SK-N-SH (cell line): ENCODE measurements around the gene SIPA1. TPM values are rescaled to one million over a fixed set of nuclear protein-coding genes. Genes with fewer than 3 reads are reported as not detected.

Experiments used
- CTCF ChIA-PET: fragments of 300-600, 350-600 bp; formaldehyde crosslinking; extraction: SDS; loops from one replicate; lab custom pipeline; 2021; lab: Yijun Ruan, JAX
- POLR2A ChIA-PET: fragments of 350-600 bp; sonication (Branson Sonifier 250); formaldehyde crosslinking; extraction: SDS; loops from one replicate; lab custom pipeline; 2020; ENCODE audit warnings: antibody characterized with exemption, inconsistent platforms; lab: Yijun Ruan, JAX
- DNase-seq: peaks from one replicate; pipeline ENCODE4 v3.0.0; 2012
- H2AFZ ChIP-seq: fragments of 200-600 bp; sonication (generic); 2 replicates; pipeline ENCODE4 v1.8.1; 2016; ENCODE audit warnings: antibody characterized with exemption, mild to moderate bottlenecking, low read depth
- H3F3A ChIP-seq: fragments of 200-600 bp; sonication (generic); replicated peaks from 2 replicates; pipeline ENCODE3; 2016; ENCODE audit warnings: antibody characterized with exemption, mild to moderate bottlenecking; ENCODE audit not compliant: insufficient read depth
- H3K27ac ChIP-seq, 2 experiments: fragments of 200-500 bp in 1 of 2; fragments of 200-600 bp in 1 of 2; sonication (Bioruptor generic) in 1 of 2; sonication (generic), shearing (Covaris generic) in 1 of 2; 2 replicates each; pipeline versions ENCODE4 v1.5.1 to v1.6.1; 2014 to 2016; ENCODE audit warnings: low read depth in 2 of 2, inconsistent platforms in 1 of 2, low read length in 1 of 2, mild to moderate bottlenecking in 1 of 2, mixed read lengths in 1 of 2
- H3K27me3 ChIP-seq: fragments of 200-600 bp; sonication (generic), shearing (Covaris generic); 2 replicates; pipeline ENCODE4 v1.6.1; 2016; ENCODE audit warnings: mixed run types; ENCODE audit not compliant: insufficient read depth
- H3K36me3 ChIP-seq, 2 experiments: fragments of 200-500 bp in 1 of 2; fragments of 200-600 bp in 1 of 2; sonication (Bioruptor generic) in 1 of 2; sonication (generic) in 1 of 2; replicated peaks in 1 of 2; 2 replicates each; pipeline versions ENCODE3 to v1.5.1; 2014 to 2016; ENCODE audit warnings: low read length in 1 of 2, mild to moderate bottlenecking in 1 of 2; ENCODE audit not compliant: insufficient read depth in 2 of 2, control insufficient read depth in 1 of 2
- H3K4me1 ChIP-seq, 2 experiments: fragments of 200-500 bp in 1 of 2; fragments of 200-600 bp in 1 of 2; sonication (Bioruptor generic) in 1 of 2; sonication (generic), shearing (Covaris generic) in 1 of 2; 2 replicates each; pipeline versions ENCODE4 v1.5.1 to v1.6.1; 2014 to 2016; ENCODE audit warnings: low read depth in 1 of 2, low read length in 1 of 2, mixed run types in 1 of 2; ENCODE audit not compliant: insufficient read depth in 2 of 2, control insufficient read depth in 1 of 2
- H3K4me2 ChIP-seq: fragments of 200-600 bp; sonication (generic), shearing (Covaris generic); 2 replicates; pipeline ENCODE4 v1.6.1; 2017; ENCODE audit warnings: mixed run types
- H3K4me3 ChIP-seq, 2 experiments: fragments of 200-500 bp in 1 of 2; fragments of 200-600 bp in 1 of 2; sonication (Bioruptor generic) in 1 of 2; sonication (generic), shearing (Covaris generic) in 1 of 2; 2 replicates each; pipeline versions ENCODE4 v1.5.1 to v1.8.1; 2014 to 2016; ENCODE audit warnings: low read depth in 2 of 2, inconsistent platforms in 1 of 2, low read length in 1 of 2, mild to moderate bottlenecking in 1 of 2, mixed read lengths in 1 of 2, moderate library complexity in 1 of 2
- H3K79me2 ChIP-seq: fragments of 200-600 bp; sonication (generic); 2 replicates; pipeline ENCODE4 v1.8.1; 2017; ENCODE audit warnings: mild to moderate bottlenecking; ENCODE audit not compliant: insufficient read depth
- H3K9ac ChIP-seq: fragments of 200-600 bp; sonication (generic); 2 replicates; pipeline ENCODE4 v1.6.1; 2017; ENCODE audit warnings: mixed run types
- H3K9me2 ChIP-seq: fragments of 200-600 bp; sonication (generic); 2 replicates; pipeline ENCODE4 v1.6.1; 2017; ENCODE audit warnings: mixed run types
- H3K9me3 ChIP-seq: fragments of 200-600 bp; sonication (generic); 2 replicates; pipeline ENCODE4 v1.6.1; 2017; ENCODE audit warnings: mixed run types, mild to moderate bottlenecking, moderate library complexity
- H4K20me1 ChIP-seq: fragments of 200-600 bp; sonication (generic); 2 replicates; pipeline ENCODE4 v1.6.1; 2017; ENCODE audit warnings: mild to moderate bottlenecking, mixed run types; ENCODE audit not compliant: insufficient read depth
- CTCF ChIP-seq: fragments of 200-600 bp; sonication (generic); IDR thresholded peaks from 2 replicates; pipeline ENCODE4 v1.6.1; 2017; ENCODE audit warnings: antibody characterized with exemption, mild to moderate bottlenecking, moderate library complexity
- EP300 ChIP-seq, 2 experiments: IDR thresholded peaks; 2 replicates each; pipeline versions ENCODE4 v1.4.0 to v1.6.1; 2012; ENCODE audit warnings: borderline replicate concordance in 1 of 2, low read depth in 1 of 2, low read length in 1 of 2
- FOSL2 ChIP-seq: IDR thresholded peaks from 2 replicates; pipeline ENCODE4 v1.4.0; 2012; ENCODE audit warnings: low read depth, mild to moderate bottlenecking, moderate library complexity, borderline replicate concordance
- FOXJ3 ChIP-seq: sonication (generic); formaldehyde crosslinking; IDR thresholded peaks from 2 replicates; pipeline ENCODE4 v1.5.1; 2020; ENCODE audit warnings: mild to moderate bottlenecking, missing genetic modification reagents
- MEF2A ChIP-seq: IDR thresholded peaks from 2 replicates; pipeline ENCODE4 v1.4.0; 2012; ENCODE audit warnings: low read depth, borderline replicate concordance
- NRF1 ChIP-seq: IDR thresholded peaks from 2 replicates; pipeline ENCODE4 v1.6.1; 2012; ENCODE audit warnings: low read depth, mild to moderate bottlenecking, low read length
- RCOR1 ChIP-seq: fragments of 150-350 bp; IDR thresholded peaks from 2 replicates; pipeline ENCODE4 v1.6.1; 2017; ENCODE audit warnings: antibody characterized with exemption, low read length
- RXRA ChIP-seq: IDR thresholded peaks from 2 replicates; pipeline ENCODE4 v1.4.0; 2012; ENCODE audit warnings: low read depth, mild to moderate bottlenecking, borderline replicate concordance
- SMC3 ChIP-seq: IDR thresholded peaks from 2 replicates; pipeline ENCODE4 v1.6.1; 2012; ENCODE audit warnings: low read depth, low read length, improper control_type of control experiment
- TAF1 ChIP-seq: IDR thresholded peaks from 2 replicates; pipeline ENCODE4 v1.6.1; 2012; ENCODE audit warnings: low read depth, mild to moderate bottlenecking, low read length, moderate library complexity, borderline replicate concordance
- TEAD4 ChIP-seq: IDR thresholded peaks from 2 replicates; pipeline ENCODE4 v1.4.0; 2012; ENCODE audit warnings: mild to moderate bottlenecking, borderline replicate concordance; ENCODE audit not compliant: insufficient read depth
- USF2 ChIP-seq: fragments of 150-350 bp; IDR thresholded peaks from 2 replicates; pipeline ENCODE4 v1.6.1; 2017; ENCODE audit warnings: antibody characterized with exemption, low read length, low read depth, borderline replicate concordance
- WGBS: methylation state at CpG from one replicate; pipeline ENCODE4 v1.1.6; 2017; ENCODE audit warnings: low lambda C conversion rate; 5-methylcytosine and 5-hydroxymethylcytosine counted together
- polyA plus RNA-seq, 3 experiments: library from polyadenylated mRNA; depleted of rRNA; stranded (reverse); fragments of >200 nt; gene quantifications; 2 replicates each; pipeline ENCODE4 v1.2.3, GENCODE V29; 2012
- TF ChIP-seq, protein P1 (sequence below): IDR thresholded peaks from 2 replicates; pipeline ENCODE4 v1.4.0; 2012; ENCODE audit warnings: low read depth, borderline replicate concordance
- TF ChIP-seq, protein P2 (sequence below): IDR thresholded peaks from 2 replicates; pipeline ENCODE4 v1.4.0; 2012; ENCODE audit warnings: low read depth, borderline replicate concordance
- TF ChIP-seq, protein P3 (sequence below): IDR thresholded peaks from 2 replicates; pipeline ENCODE4; 2012

SIPA1 gene
- polyA plus RNA-seq, 1 of the 3 experiments (the other 2 are of a cell fraction) = 18.7 TPM

DNA sequence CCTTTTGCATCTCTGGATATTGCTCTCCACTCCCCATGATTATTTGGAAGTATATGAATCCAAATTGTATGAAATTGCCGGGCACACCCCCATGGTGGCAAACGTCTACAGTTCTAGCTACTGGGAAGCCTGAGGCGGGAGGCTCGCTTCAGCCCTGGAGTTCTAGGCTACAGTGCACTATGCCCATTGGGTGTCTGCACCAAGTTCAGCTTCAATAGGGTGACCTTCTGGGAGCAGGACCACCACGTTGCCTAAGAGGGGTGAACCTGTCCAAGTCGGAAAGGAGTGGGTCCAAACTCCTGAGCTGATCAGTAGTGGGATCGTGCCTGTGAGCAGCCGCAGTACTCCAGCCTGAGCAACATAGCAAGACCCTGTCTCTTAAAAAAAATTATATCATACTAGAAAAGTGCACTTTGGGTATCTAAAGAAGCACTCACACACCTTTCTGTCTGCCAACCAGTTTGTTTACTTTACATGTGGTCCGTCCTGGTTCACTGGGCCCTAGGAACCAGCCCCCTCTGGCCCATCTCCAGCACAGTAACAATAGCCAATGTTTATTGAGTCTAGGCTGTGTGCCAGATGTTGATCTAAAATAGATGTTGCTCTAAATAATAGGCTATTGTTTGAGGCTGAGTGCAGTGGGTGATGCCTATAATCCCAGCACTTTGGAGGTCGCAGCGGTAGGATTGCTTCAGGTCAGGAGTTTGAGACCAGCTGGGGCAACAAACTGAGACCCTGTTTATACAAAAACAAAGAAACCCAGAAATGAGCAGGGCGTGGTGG, 57.7 kb downstream of the SIPA1 start:
- WGBS = 71% methylated on average over 12 of the region's 12 CpGs
- no peak overlapping the region for H3K4me3 ChIP-seq
- DNase-seq = no peak
- no peak overlapping the region for H2AFZ ChIP-seq
- H3K79me2 ChIP-seq = no peaks in the 10 kb centered on the region
- no peaks in the 10 kb centered on the region for H3F3A ChIP-seq
- H3K27ac ChIP-seq = no peak overlapping the region
- peaks cover 14% of the 10 kb centered on the region; the same call in 1 of the 2 replicates for H3K27me3 ChIP-seq
- ChIA-PET POLR2A (no interaction called here), CTCF (interaction anchor here (0.6 to 4.3 kb wide), 6 partner anchors 10 to 122 kb away, joined by 3 to 25 read pairs (median 4); partner anchors contain the start of gene KAT5)
- no peaks in the 10 kb centered on the region for H3K9me2 ChIP-seq
- TF ChIP-seq EP300 (IDR thresholded peaks at IDR 0.05; ENCODE audit: borderline replicate concordance in 1 of 2, low read depth in 1 of 2, low read length in 1 of 2) = no peak
- no peak for TF ChIP-seq USF2
- TF ChIP-seq, protein P1, sequence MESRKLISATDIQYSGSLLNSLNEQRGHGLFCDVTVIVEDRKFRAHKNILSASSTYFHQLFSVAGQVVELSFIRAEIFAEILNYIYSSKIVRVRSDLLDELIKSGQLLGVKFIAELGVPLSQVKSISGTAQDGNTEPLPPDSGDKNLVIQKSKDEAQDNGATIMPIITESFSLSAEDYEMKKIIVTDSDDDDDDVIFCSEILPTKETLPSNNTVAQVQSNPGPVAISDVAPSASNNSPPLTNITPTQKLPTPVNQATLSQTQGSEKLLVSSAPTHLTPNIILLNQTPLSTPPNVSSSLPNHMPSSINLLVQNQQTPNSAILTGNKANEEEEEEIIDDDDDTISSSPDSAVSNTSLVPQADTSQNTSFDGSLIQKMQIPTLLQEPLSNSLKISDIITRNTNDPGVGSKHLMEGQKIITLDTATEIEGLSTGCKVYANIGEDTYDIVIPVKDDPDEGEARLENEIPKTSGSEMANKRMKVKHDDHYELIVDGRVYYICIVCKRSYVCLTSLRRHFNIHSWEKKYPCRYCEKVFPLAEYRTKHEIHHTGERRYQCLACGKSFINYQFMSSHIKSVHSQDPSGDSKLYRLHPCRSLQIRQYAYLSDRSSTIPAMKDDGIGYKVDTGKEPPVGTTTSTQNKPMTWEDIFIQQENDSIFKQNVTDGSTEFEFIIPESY = no peak
- no peak for TF ChIP-seq MEF2A
- TF ChIP-seq FOXJ3 (CRISPR knock-in tag) = no peak
- TF ChIP-seq FOSL2 = no peak
- TF ChIP-seq, protein P2, sequence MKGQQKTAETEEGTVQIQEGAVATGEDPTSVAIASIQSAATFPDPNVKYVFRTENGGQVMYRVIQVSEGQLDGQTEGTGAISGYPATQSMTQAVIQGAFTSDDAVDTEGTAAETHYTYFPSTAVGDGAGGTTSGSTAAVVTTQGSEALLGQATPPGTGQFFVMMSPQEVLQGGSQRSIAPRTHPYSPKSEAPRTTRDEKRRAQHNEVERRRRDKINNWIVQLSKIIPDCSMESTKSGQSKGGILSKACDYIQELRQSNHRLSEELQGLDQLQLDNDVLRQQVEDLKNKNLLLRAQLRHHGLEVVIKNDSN = no peak
- TF ChIP-seq, protein P3, sequence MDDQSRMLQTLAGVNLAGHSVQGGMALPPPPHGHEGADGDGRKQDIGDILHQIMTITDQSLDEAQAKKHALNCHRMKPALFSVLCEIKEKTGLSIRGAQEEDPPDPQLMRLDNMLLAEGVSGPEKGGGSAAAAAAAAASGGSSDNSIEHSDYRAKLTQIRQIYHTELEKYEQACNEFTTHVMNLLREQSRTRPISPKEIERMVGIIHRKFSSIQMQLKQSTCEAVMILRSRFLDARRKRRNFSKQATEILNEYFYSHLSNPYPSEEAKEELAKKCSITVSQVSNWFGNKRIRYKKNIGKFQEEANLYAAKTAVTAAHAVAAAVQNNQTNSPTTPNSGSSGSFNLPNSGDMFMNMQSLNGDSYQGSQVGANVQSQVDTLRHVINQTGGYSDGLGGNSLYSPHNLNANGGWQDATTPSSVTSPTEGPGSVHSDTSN = no peak
- no peak for TF ChIP-seq RXRA
- no peak for TF ChIP-seq SMC3
- TF ChIP-seq RCOR1 = no peak
- TF ChIP-seq NRF1 = no peak
- no peak for TF ChIP-seq TAF1
- TF ChIP-seq TEAD4 = no peak
- no peak for TF ChIP-seq CTCF
- H3K4me1 ChIP-seq = no peaks in the 10 kb centered on the region
- no peaks in the 10 kb centered on the region for H4K20me1 ChIP-seq
- no peaks in the 10 kb centered on the region for H3K9me3 ChIP-seq
- no peak overlapping the region for H3K4me2 ChIP-seq
- H3K36me3 ChIP-seq = no peaks in the 10 kb centered on the region
- no peak overlapping the region for H3K9ac ChIP-seq
